ENCODE measurements around the gene GIMD1. TPM values are rescaled to one million over a fixed set of nuclear protein-coding genes. Genes with fewer than 3 reads are reported as not detected.

The GIMD1 gene
- total and polyA plus RNA-seq, 2 donors (not counting 3 experiments of a cell fraction or from before 2014, with no cell fraction given) = not detected

GRCh38 chr4:106333186-106333585, 35.4 kb downstream of the GIMD1 start:
- Histone ChIP-seq H3K9me3 (replicated peaks; ENCODE audit: control insufficient read depth, insufficient read depth, low read length) (no peaks in the 10 kb centered on the region), H3K4me3 (replicated peaks in 1 of 3; ENCODE audit: insufficient read depth in 1 of 3, low read depth in 1 of 3, low read length in 3 of 3) (no peak overlapping the region), H2AFZ (ENCODE audit: low read depth, low read length) (no peak overlapping the region), H3K27me3 (ENCODE audit: control insufficient read depth in 2 of 2, insufficient read depth in 2 of 2, low read length in 2 of 2) (no peaks in the 10 kb centered on the region), H3K27ac (ENCODE audit: insufficient read depth, low read depth, low read length) (peak overlapping the region; percentile 48), H3K4me1 (ENCODE audit: control insufficient read depth, extremely low read depth, insufficient read depth, low read length) (peaks cover 9% of the 10 kb centered on the region), H4K20me1 (replicated peaks; ENCODE audit: control insufficient read depth, extremely low read depth, insufficient read depth, low read length) (no peaks in the 10 kb centered on the region), H3K4me2 (ENCODE audit: insufficient read depth, low read length) (peak overlapping the region; percentile 42), H3K79me2 (ENCODE audit: control insufficient read depth, insufficient read depth, low read length) (no peaks in the 10 kb centered on the region), H3K9ac (replicated peaks; ENCODE audit: extremely low read depth, insufficient read depth, low read length) (no peak overlapping the region), H3K36me3 (ENCODE audit: control insufficient read depth in 2 of 2, extremely low read depth in 1 of 2, insufficient read depth in 2 of 2, low read length in 2 of 2) (peaks cover 6 to 10% of the 10 kb centered on the region in 2 experiments), H3K9me1 (replicated peaks; ENCODE audit: control insufficient read depth, extremely low read depth, insufficient read depth, low read length) (no peaks in the 10 kb centered on the region)
- ChIA-PET POLR2A (no interaction called here), CTCF (interaction anchor here (0.8 to 1.7 kb wide), 6 partner anchors 14 to 476 kb away, joined by 3 to 7 read pairs (median 4); partner anchors contain the start of genes AIMP1 and TBCK)
- intact Hi-C loops (cut with micrococcal nuclease) = no loop called here
- DNase-seq (ENCODE audit: low read depth, low spot score) (peak; percentile 47), FAIRE-seq (no peak)
- dilution Hi-C loops (cut with MboI; ENCODE audit: extremely low pct_ligation_motif_present, low sequenced_read_pairs) = no loop called here
- BruUV-seq (replicated peaks) = no TSS peak
- TF ChIP-seq POLR2AphosphoS5 (IDR thresholded peaks at IDR 0.05; ENCODE audit: insufficient read depth, low read depth, low read length) (no peak), EZH2 (IDR thresholded peaks at IDR 0.05; ENCODE audit: borderline replicate concordance, low read depth, low read length, severe bottlenecking) (no peak), MYC (IDR thresholded peaks at IDR 0.05; ENCODE audit: low read depth, low read length) (no peak), GATA2 (IDR thresholded peaks at IDR 0.05; ENCODE audit: insufficient read depth, insufficient read length, low read depth, low read length) (no peak), JUN (IDR thresholded peaks at IDR 0.05; ENCODE audit: borderline replicate concordance, insufficient read depth, insufficient read length, low read depth) (no peak), POLR2A (IDR thresholded peaks at IDR 0.05; ENCODE audit: low read depth, low read length) (no peak), CTCF (IDR thresholded peaks at IDR 0.05; ENCODE audit: extremely low read depth in 1 of 2, insufficient read depth in 1 of 2, low read depth in 1 of 2, low read length in 2 of 2) (no peak), FOS (IDR thresholded peaks at IDR 0.05; ENCODE audit: borderline replicate concordance, insufficient read depth, low read length) (no peak)
- TF ChIP-seq, protein P1, sequence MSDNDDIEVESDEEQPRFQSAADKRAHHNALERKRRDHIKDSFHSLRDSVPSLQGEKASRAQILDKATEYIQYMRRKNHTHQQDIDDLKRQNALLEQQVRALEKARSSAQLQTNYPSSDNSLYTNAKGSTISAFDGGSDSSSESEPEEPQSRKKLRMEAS (IDR thresholded peaks at IDR 0.05; ENCODE audit: insufficient read depth, insufficient read length) = no peak
